Spinal cord (tissue), 10 donors: ENCODE results near the gene TTLL4. TPM values are rescaled to one million over a fixed set of nuclear protein-coding genes. Genes with fewer than 3 reads are reported as not detected.

Experiments used
- DNase-seq, 6 donors: peaks; one replicate each; pipeline versions ENCODE4 v3.0.0 to v3.0.0-alpha.2; 2013 to 2015; ENCODE audit warnings: low spot score in 6 of 6, low read depth in 4 of 6
- H3K27ac ChIP-seq: one replicate; pipeline ENCODE4 v1.5.1; 2013; ENCODE audit warnings: low read depth, low read length, control low read depth
- H3K27me3 ChIP-seq: one replicate; pipeline ENCODE4 v1.6.1; 2013; ENCODE audit warnings: low read length; ENCODE audit not compliant: control insufficient read depth, insufficient read depth
- H3K36me3 ChIP-seq: one replicate; pipeline ENCODE4 v1.6.1; 2013; ENCODE audit warnings: low read length; ENCODE audit not compliant: control insufficient read depth, insufficient read depth
- H3K4me1 ChIP-seq: one replicate; pipeline ENCODE4 v1.6.1; 2013; ENCODE audit warnings: low read length; ENCODE audit not compliant: control insufficient read depth, insufficient read depth
- H3K4me3 ChIP-seq: one replicate; pipeline ENCODE4 v1.5.1; 2013; ENCODE audit warnings: low read depth, low read length, control low read depth
- H3K9me3 ChIP-seq: one replicate; pipeline ENCODE4 v1.6.1; 2013; ENCODE audit warnings: low read length; ENCODE audit not compliant: control insufficient read depth, insufficient read depth
- WGBS: methylation state at CpG from one replicate; pipeline ENCODE4 v1.1.5; 2013; ENCODE audit warnings: missing lambda C conversion rate; ENCODE audit not compliant: insufficient coverage; 5-methylcytosine and 5-hydroxymethylcytosine counted together
- polyA plus RNA-seq, 2 donors: library from polyadenylated mRNA; unstranded; fragments of 120-200 nt; gene quantifications; one replicate each; pipeline ENCODE4 v1.2.1, GENCODE V29; 2013; ENCODE audit not compliant: insufficient read length in 2 of 2
- total RNA-seq, 2 donors: library from RNA; depleted of rRNA in 1 of 2; stranded (reverse); fragments of 120-200 nt in 1 of 2; fragments of >200 nt in 1 of 2; gene quantifications; one replicate each; pipeline versions ENCODE4 v1.2.3 to v1.2.4, GENCODE V29; 2013 to 2014
- donor health status: healthy.

The TTLL4 gene
- total and polyA plus RNA-seq, 4 donors: 14.2 to 37.4 (median 29.4) TPM

DNA sequence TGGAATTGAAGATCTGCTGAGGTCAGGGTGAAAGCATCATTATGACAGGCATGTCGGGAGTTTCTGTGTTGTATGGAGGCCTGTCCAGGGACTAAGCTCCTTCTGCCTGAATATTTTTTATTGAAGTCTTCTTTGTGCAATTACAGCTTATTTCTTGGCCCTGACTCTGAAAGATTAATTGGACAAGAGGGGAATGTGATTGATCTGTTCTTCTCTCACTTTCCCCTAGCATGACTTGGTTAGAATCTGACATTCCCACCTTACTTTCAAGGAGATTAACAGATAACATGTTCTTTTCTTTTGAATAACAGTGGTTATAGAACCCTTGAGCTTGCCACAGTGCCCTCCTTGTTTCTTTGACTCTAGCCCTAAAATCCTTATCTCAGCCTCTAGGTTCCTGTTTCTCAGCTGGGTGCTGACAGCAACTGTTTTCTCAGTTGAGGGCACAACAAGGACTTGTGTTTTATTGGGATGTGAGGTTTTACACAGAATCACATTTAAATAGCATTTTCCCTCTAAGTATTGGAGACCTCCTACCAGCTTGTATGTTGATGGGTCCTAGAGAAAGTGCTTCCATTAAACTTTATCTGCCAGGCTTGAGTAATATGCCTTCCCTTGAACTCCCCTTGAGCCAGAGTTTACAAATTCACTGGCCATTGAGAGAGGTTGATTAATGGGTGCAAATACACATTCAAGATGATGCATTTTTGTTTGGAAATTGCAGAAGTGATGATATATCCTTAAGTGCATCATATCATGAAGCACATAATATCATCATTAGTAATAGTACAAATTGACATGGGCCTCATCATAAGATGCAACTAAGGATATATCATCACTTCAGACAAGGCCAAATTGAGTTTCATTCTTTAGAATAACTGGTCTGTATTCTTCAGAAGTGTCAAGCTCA, 12.5 kb downstream of the TTLL4 start:
- Histone ChIP-seq H3K27ac (no peak overlapping the region), H3K9me3 (peaks cover 8% of the 10 kb centered on the region), H3K27me3 (no peaks in the 10 kb centered on the region), H3K4me3 (no peak overlapping the region), H3K36me3 (peaks cover 5% of the 10 kb centered on the region), H3K4me1 (no peaks in the 10 kb centered on the region)
- peak in 1 of 6 donors; percentile 28 for DNase-seq
- 43% methylated on average over 1 of the region's 1 CpG for WGBS

DNA sequence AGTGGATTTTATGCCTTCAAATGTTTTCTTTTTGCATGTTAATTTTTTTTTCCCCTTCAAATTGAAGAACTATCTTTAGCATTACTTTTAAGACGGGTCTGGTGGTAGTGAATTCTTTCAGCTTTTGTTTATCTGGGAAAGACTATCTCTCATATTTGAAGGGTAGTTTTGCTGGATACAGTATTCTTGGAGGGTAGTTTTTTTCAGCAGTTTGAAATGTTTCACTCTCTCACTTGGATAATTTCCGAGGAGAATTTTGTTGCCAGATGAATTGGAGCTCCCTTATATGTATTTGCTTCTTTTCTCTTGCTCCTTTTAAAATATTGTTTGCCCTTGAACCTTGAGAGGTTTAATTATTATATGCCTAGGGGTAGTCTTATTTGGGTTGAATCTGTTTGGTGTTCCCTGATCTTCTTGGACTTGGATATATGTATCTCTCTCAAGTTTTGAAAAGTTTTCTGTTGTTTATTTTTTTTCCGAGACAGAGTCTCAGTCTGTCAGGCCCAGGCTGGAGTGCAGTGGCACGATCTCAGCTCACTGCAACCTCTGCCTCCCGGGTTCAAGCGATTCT, 15.5 kb downstream of the TTLL4 start:
- H3K9me3 ChIP-seq: peaks cover 8% of the 10 kb centered on the region
- H3K27ac ChIP-seq: no peak overlapping the region
- H3K36me3 ChIP-seq: peaks cover 6% of the 10 kb centered on the region
- 100% methylated on average over 3 of the region's 6 CpGs for WGBS
- no peak overlapping the region for H3K4me3 ChIP-seq
- H3K4me1 ChIP-seq: peaks cover 5% of the 10 kb centered on the region
- no peak for DNase-seq
- no peaks in the 10 kb centered on the region for H3K27me3 ChIP-seq

DNA sequence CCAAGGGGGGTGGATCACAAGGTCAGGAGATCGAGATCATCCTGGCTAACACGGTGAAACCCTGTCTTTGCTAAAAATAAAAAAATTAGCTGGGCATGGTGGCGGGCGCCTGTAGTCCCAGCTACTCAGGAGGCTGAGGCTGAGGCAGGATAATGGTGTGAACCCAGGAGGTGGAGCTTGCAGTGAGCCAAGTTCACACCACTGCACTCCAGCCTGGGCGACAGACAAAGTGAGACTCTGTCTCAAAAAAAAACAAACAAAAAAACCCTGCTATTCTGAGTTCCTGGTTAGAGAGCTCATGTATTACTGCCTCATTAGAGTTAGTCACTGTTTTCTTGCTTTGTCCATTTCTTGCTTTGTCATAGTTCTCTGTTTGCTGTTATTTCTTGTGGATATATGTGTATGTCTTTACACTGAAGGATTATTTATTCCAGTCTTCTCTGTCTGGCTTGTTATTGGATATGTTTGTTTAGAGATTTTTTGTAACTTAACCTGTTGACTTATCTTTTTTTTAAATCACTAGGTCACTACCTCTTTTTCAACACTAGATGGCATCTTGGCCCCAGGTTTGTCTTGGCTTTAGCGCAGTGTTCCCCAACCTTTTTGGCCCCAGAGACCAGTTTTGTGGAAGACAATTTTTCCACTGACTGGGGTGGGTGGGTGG, 17.0 kb downstream of the TTLL4 start:
- no peak overlapping the region for H3K4me3 ChIP-seq
- DNase-seq: no peak
- peaks cover 6% of the 10 kb centered on the region for H3K36me3 ChIP-seq
- H3K27me3 ChIP-seq: no peaks in the 10 kb centered on the region
- peaks cover 6% of the 10 kb centered on the region for H3K4me1 ChIP-seq
- WGBS: 100% methylated on average over 1 of the region's 6 CpGs
- H3K27ac ChIP-seq: no peak overlapping the region
- H3K9me3 ChIP-seq: peaks cover 8% of the 10 kb centered on the region

DNA sequence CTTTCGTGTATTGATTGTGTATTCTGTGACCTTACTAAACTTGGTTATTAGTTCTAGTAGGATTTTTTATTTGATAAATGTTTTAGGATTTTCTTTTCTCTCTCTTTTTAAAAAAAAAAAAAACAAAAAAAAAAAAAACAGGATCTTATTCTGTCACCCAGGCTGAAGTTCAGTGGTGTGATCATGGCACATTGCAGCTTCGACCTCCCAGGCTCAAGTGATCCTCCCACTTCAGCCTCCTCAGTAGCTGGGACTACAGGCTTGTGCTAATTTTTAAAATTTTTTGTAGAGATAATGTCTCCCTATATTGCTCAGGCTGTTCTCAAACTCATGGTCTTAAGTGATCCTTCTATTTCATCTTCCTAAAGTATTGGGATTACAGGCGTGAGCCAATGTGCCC, 19.0 kb downstream of the TTLL4 start:
- Histone ChIP-seq H3K36me3 (peaks cover 6% of the 10 kb centered on the region), H3K9me3 (peaks cover 8% of the 10 kb centered on the region), H3K27ac (no peak overlapping the region), H3K27me3 (no peaks in the 10 kb centered on the region), H3K4me3 (no peak overlapping the region), H3K4me1 (peaks cover 6% of the 10 kb centered on the region)
- no peak for DNase-seq
- no CpG with 5 or more reads among the region's 3 CpGs for WGBS

DNA sequence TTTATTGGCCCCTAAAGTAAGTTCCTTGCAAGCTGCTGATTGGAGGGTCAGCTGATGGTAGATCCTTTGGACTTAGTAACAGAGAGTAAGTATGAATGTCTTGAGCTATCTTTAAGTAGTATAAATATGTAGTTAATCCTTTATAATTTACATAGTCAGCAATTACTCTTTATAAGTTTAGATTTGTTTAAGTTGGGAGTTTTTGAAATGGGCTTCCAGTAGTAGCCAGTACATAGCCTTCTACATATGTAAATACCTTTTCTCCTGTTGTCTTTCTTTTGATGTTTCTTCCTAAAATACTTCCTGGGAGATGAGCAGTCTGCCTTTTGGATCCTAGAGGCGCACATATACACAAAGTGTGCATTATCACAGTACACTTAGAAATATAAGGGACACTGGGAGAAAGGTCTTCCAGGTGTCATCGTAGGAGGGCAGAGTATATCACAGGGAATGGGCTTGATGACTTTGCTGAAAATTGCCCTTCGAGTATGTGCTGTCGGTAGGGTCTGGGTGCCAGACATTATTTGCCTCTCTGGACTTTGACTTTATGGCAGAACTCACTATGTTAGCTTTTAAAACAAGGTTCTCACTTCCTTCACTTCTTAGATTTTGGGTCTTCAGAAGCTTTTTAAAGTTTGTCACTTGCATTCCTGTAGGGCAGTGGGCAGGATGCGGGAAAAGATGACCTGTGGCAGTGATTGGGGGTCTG, 21.6 kb downstream of the TTLL4 start:
- DNase-seq: no peak
- no peaks in the 10 kb centered on the region for H3K27me3 ChIP-seq
- H3K4me1 ChIP-seq: peaks cover 6% of the 10 kb centered on the region
- no peaks in the 10 kb centered on the region for H3K9me3 ChIP-seq
- peak overlapping the region; percentile 78 for H3K27ac ChIP-seq
- H3K36me3 ChIP-seq: peaks cover 11% of the 10 kb centered on the region
- no peak overlapping the region for H3K4me3 ChIP-seq
- WGBS: 91% methylated on average over 4 of the region's 5 CpGs

DNA sequence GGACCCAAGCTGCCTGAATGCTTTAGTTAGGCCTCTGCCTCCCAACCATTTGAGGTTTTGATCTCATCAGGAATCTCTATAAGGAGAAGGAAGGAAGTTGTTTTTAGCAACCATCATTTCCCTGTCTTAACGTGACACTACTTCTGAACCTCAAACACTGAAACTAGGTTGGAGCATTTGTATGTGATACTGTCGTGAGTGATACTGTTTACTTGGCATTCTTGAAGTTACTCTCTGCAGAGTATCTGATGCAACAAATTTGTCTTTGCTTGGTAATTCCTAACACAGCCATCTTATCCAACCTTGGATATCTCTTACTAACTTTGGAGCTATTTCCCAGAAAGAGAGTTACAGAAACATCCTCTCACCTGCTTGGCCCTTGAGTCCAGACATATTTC, 22.1 kb downstream of the TTLL4 start:
- no peaks in the 10 kb centered on the region for H3K27me3 ChIP-seq
- H3K36me3 ChIP-seq: peaks cover 14% of the 10 kb centered on the region
- no peak for DNase-seq
- no peaks in the 10 kb centered on the region for H3K9me3 ChIP-seq
- WGBS: no CpG with 5 or more reads among the region's 2 CpGs
- peaks cover 6% of the 10 kb centered on the region for H3K4me1 ChIP-seq
- no peak overlapping the region for H3K27ac ChIP-seq
- no peak overlapping the region for H3K4me3 ChIP-seq

DNA sequence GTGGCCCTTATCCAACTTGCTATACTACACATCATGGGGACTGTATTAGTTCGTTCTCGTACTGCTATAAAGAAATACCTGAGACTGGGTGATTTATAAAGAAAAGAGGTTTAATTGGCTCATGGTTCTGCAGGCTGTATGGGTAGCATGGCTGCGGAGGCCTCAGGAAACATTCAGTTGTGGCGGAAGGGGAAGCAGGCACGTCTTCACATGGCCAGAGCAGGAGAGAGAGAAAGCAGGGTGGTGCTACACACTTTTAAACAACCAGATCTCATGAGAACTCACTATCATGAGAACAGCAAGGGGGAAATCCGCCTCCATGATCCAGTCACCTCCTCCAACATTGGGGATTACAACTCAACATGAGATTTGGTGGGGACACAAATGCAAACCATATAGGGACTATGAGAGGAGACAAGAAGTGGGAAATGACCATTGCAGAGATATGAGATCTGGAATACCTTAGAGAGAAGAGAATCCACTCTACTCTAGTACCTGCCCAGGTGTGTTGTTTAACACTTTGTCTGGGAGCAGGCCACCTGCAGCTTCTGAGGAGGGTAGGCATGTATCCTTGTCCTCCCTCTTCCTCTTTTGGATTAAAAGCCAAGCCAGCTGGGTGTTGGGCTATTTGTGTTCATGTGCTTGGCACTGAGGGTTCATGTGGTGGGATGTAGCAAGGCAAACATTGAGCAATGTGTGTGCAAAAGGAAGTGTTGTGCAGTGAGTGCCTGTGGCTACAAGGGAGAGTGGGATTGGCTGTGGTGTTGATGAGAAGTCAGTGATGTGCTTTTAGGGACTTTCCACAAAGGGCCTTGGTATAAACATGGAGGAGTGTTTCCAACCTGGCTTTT, 22.8 kb downstream of the TTLL4 start:
- peaks cover 18% of the 10 kb centered on the region for H3K36me3 ChIP-seq
- H3K9me3 ChIP-seq: no peaks in the 10 kb centered on the region
- H3K27me3 ChIP-seq: no peaks in the 10 kb centered on the region
- H3K27ac ChIP-seq: no peak overlapping the region
- no peak overlapping the region for H3K4me3 ChIP-seq
- no peak for DNase-seq
- 100% methylated on average over 1 of the region's 6 CpGs for WGBS
- peaks cover 6% of the 10 kb centered on the region for H3K4me1 ChIP-seq

DNA sequence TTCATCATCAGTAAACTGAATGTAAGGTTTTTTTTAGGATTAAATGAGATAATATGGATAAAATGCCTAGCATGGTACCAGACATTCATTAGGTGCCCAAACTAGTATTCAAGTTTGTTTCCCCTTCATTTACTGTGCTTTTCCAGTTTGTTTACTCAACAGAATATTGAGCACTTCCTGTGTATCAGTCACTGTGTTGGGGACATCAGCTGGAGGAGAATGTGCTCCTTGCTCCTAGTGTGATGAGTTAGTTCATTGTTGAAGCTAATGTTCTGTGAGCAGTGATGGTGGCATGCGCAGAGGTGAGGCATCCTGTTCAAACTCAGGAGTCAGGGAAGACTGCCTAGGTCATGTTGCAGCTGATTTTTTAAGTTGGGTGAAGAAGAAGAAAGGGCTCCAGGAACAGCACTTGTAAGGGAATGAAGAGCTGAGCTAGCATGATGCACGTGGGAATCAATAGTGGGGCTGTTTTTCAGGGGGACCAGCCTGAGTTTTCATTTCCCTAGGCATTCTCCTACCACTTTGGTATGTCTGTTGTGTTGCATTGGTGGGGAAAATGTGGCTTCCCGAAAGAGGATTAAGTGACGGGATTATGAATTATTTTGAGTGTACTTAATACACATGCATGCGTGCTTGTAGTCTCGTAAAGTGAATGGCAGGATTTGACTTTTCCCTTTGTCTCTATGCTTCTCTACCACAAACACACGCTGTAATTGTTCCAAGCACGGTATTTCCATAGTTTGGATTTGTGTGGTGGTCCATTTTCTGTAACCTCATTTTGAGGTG, 23.7 kb downstream of the TTLL4 start:
- no peak overlapping the region for H3K27ac ChIP-seq
- 90% methylated on average over 2 of the region's 8 CpGs for WGBS
- no peak for DNase-seq
- no peaks in the 10 kb centered on the region for H3K9me3 ChIP-seq
- no peak overlapping the region for H3K4me3 ChIP-seq
- peaks cover 6% of the 10 kb centered on the region for H3K4me1 ChIP-seq
- peaks cover 22% of the 10 kb centered on the region for H3K36me3 ChIP-seq
- no peaks in the 10 kb centered on the region for H3K27me3 ChIP-seq
